BE2C (cell line): ENCODE data around the gene SFRP5.

Source experiments
- DNase-seq: peaks from one replicate; pipeline ENCODE4 v3.0.0-alpha.2; 2020
- H3K27me3 ChIP-seq: fragments of 250-450 bp; sonication (Bioruptor Pico); 2 replicates; pipeline ENCODE4 v1.5.1; 2020; ENCODE audit warnings: mild to moderate bottlenecking
- H3K36me3 ChIP-seq: fragments of 250-450 bp; sonication (Bioruptor Pico); 2 replicates; pipeline ENCODE4 v1.5.1; 2020; ENCODE audit warnings: mild to moderate bottlenecking
- H3K4me1 ChIP-seq: fragments of 250-450 bp; sonication (Bioruptor Pico); 2 replicates; pipeline ENCODE4 v1.5.1; 2020
- H3K4me3 ChIP-seq: 2 replicates; pipeline ENCODE4 v1.5.1; 2011; ENCODE audit warnings: low read depth, low read length
- H3K9me3 ChIP-seq: fragments of 250-450 bp; sonication (Bioruptor Pico); 2 replicates; pipeline ENCODE4 v1.5.1; 2020
- CTCF ChIP-seq: IDR thresholded peaks from 2 replicates; pipeline ENCODE4 v1.5.1; 2012; ENCODE audit warnings: mild to moderate bottlenecking, low read depth, low read length

Gene SFRP5

DNA sequence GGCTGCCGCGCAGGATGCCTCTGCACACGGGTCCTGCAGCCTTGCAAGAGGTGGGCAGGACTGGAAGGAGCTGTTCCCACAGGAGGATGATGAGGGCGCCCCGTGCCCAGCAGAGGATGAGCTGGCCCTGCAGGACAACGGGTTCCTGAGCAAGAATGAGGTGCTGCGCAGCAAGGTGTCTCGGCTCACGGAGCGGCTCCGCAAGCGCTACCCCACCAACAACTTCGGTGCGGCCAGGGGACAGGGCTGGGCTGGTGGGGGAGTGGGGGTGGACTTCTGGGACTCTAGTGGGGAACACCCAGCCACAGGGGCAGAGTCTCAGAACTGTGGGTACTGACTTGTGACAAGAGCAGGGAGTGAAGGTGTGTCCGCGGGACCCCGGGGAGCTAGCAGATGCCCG, 18.8 kb downstream of the SFRP5 start:
- Histone ChIP-seq H3K27me3 (no peaks in the 10 kb centered on the region), H3K4me3 (no peak overlapping the region), H3K4me1 (no peaks in the 10 kb centered on the region), H3K9me3 (no peaks in the 10 kb centered on the region), H3K36me3 (peaks cover 16% of the 10 kb centered on the region)
- DNase-seq, result no peak
- TF ChIP-seq CTCF, result no peak

- Histone ChIP-seq H3K4me1 (peaks cover 9% of the 10 kb centered on the region), H3K9me3 (no peaks in the 10 kb centered on the region), H3K27me3 (no peaks in the 10 kb centered on the region), H3K36me3 (peaks cover 17% of the 10 kb centered on the region), H3K4me3 (no peak overlapping the region)
- no peak for TF ChIP-seq CTCF
- no peak for DNase-seq
Observed at GRCh38 chr10:97748116-97748515, 23.7 kb downstream of the SFRP5 start.

GRCh38 chr10:97747573-97747972, 24.2 kb downstream of the SFRP5 start:
- TF ChIP-seq CTCF, result no peak
- Histone ChIP-seq H3K4me3 (no peak overlapping the region), H3K27me3 (no peaks in the 10 kb centered on the region), H3K9me3 (no peaks in the 10 kb centered on the region), H3K4me1 (peaks cover 12% of the 10 kb centered on the region), H3K36me3 (peaks cover 13% of the 10 kb centered on the region)
- DNase-seq, result no peak

- Histone ChIP-seq H3K4me1 (peaks cover 15% of the 10 kb centered on the region), H3K36me3 (peaks cover 9% of the 10 kb centered on the region), H3K4me3 (no peak overlapping the region), H3K27me3 (no peaks in the 10 kb centered on the region), H3K9me3 (no peaks in the 10 kb centered on the region)
- DNase-seq, result peak; percentile 31
- TF ChIP-seq CTCF, result no peak
Observed at GRCh38 chr10:97744405-97745035, 27.3 kb downstream of the SFRP5 start.

DNA sequence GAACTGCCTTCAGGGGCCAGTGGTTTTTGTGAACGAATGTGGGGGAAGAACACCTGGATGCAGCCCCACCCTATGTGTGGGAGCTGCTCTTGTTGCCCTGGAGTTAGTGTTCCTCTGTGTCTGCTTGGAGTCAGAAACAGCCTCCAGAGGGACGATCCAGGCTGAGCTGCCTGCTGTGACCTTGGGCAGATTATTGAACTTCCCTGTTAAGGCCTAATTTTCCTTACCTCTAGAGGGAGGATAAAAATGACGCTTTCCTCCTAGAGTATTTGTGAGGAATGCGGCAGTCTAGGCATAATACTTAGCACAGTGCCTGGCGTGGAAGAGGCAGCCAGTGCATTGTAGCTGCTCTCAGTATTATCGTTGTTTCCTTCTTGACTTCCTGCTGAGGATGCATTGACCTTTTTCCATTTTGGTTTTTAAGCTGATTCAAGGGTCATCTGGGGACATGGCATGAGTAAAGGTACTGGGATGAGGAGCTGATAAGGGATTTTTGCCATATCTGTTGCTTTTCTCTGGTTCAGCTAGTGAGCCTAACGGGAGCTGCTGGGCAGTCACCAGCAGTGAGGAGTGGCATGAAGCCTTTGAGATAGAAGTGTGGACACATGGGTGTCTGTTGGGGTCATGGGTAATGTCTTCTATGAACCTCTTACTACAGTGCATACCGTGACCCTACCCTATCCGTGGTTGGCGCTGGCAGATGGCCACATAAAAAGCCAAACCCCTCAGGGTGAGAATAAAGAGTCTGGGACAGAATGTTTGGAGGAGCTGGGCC, 28.4 kb downstream of the SFRP5 start:
- peaks cover 15% of the 10 kb centered on the region for H3K4me1 ChIP-seq
- TF ChIP-seq CTCF, result no peak
- no peaks in the 10 kb centered on the region for H3K9me3 ChIP-seq
- no peaks in the 10 kb centered on the region for H3K27me3 ChIP-seq
- no peak for DNase-seq
- H3K36me3 ChIP-seq, result peaks cover 9% of the 10 kb centered on the region; the same call in 1 of the 2 replicates
- H3K4me3 ChIP-seq, result no peak overlapping the region

DNA sequence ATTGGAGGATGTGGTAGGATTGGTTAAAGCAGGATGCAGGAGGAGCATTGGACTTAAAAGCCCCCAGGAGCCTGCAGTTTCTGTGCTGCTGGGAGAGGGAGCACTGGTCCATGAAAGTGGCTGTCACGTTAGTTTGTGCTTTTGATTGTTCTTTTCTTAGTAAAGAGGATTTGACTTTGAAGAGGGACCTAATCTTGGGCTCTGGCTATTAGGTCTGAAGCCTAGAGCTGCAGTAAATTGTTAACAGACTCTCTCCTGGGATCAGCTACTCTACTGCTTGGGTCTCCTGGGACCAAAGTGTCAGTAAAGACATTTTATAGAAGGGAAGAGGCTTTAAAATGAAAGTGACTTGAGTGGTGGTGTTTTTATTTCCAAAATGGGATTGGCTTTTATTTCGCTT, 31.2 kb downstream of the SFRP5 start:
- no peaks in the 10 kb centered on the region for H3K27me3 ChIP-seq
- H3K36me3 ChIP-seq, result peaks cover 5% of the 10 kb centered on the region; the same call in 1 of the 2 replicates
- no peak for DNase-seq
- H3K4me3 ChIP-seq, result no peak overlapping the region
- peaks cover 15% of the 10 kb centered on the region for H3K4me1 ChIP-seq
- TF ChIP-seq CTCF, result no peak
- no peaks in the 10 kb centered on the region for H3K9me3 ChIP-seq
